HG03097 (cell line): ENCODE measurements around the gene NUTF2.

ENCODE experiments used
- ATAC-seq: cut with Tn5 transposase; IDR thresholded peaks from one replicate; pipeline ENCODE4 v1.9.1; 2021; ENCODE audit not compliant: unreplicated experiment, low FRiP score

NUTF2 gene

GRCh38 chr16:67915831-67916723 lies 69.3 kb downstream of the NUTF2 start:
- no peak for ATAC-seq

GRCh38 chr16:67917140-67917851 lies 70.6 kb downstream of the NUTF2 start:
- no peak for ATAC-seq

- no peak for ATAC-seq
Measured at GRCh38 chr16:67917852-67918236, 71.1 kb downstream of the NUTF2 start.

- no peak for ATAC-seq
Measured at GRCh38 chr16:67919622-67920221, 73.0 kb downstream of the NUTF2 start.
